K562 (cell line): Measurements from ENCODE around the gene F12. TPM values are rescaled to one million over a fixed set of nuclear protein-coding genes. Genes with fewer than 3 reads are reported as not detected.

Experiments used
- ATF3 ChIP-seq, 2 experiments: fragments of 450-650 bp in 1 of 2; sonication (generic) in 1 of 2; formaldehyde crosslinking in 1 of 2; IDR thresholded peaks in 1 of 2; conservative IDR thresholded peaks in 1 of 2; 2 replicates each; pipeline versions ENCODE4 v1.6.1 to v1.8.1; 2016 to 2023; ENCODE audit warnings: mild to moderate bottlenecking in 2 of 2, moderate library complexity in 2 of 2, inconsistent platforms in 1 of 2, missing genetic modification reagents in 1 of 2
- ETS2 ChIP-seq: IDR thresholded peaks from 2 replicates; pipeline ENCODE4 v1.6.1; 2016; ENCODE audit warnings: borderline replicate concordance, missing genetic modification characterization, mild to moderate bottlenecking, moderate library complexity, missing compliant biosample characterization; ENCODE audit not compliant: poor library complexity, severe bottlenecking
- MEF2D ChIP-seq: conservative IDR thresholded peaks from 2 replicates; pipeline ENCODE4 v1.6.1; 2016; ENCODE audit warnings: low read depth, missing genetic modification characterization, missing compliant biosample characterization
- NR2F6 ChIP-seq: fragments of 450-650 bp; formaldehyde crosslinking; IDR thresholded peaks from 2 replicates; pipeline ENCODE4 v1.4.0; 2020; ENCODE audit warnings: mild to moderate bottlenecking
- POLR2A ChIP-seq: fragments of 450-650 bp; conservative IDR thresholded peaks from 2 replicates; pipeline ENCODE4 v1.6.1; 2016
- PTBP1 ChIP-seq: fragments of 200-400 bp; formaldehyde crosslinking; IDR thresholded peaks from 2 replicates; pipeline ENCODE4 v1.6.1; 2017; ENCODE audit warnings: low read depth, low read length
- RBM34 ChIP-seq: fragments of 200-400 bp; formaldehyde crosslinking; IDR thresholded peaks from 2 replicates; pipeline ENCODE4 v1.6.1; 2018; ENCODE audit warnings: low read length, borderline replicate concordance; ENCODE audit not compliant: insufficient read depth
- RERE ChIP-seq: sonication (generic); formaldehyde crosslinking; IDR thresholded peaks from 2 replicates; pipeline ENCODE4 v1.8.0; 2023; ENCODE audit warnings: missing genetic modification reagents, mild to moderate bottlenecking, borderline replicate concordance
- SAFB2 ChIP-seq: fragments of 200-400 bp; formaldehyde crosslinking; IDR thresholded peaks from 2 replicates; pipeline ENCODE4 v1.6.1; 2018; ENCODE audit warnings: borderline replicate concordance, low read length, low read depth, moderate library complexity; ENCODE audit not compliant: severe bottlenecking
- UBTF ChIP-seq, 2 experiments: IDR thresholded peaks; 2 replicates each; pipeline ENCODE4 v1.6.1; 2012; ENCODE audit warnings: improper control_type of control experiment in 2 of 2, low read depth in 2 of 2, low read length in 2 of 2, borderline replicate concordance in 1 of 2
- ZNF707 ChIP-seq: fragments of 250-450 bp; sonication (Bioruptor Pico); conservative IDR thresholded peaks from 2 replicates; pipeline ENCODE4 v1.8.0; 2022; ENCODE audit warnings: inconsistent platforms, mild to moderate bottlenecking, moderate library complexity
- ZNF717 ChIP-seq: fragments of 250-450 bp; sonication (Bioruptor Pico); IDR thresholded peaks from 2 replicates; pipeline ENCODE4 v1.5.0; 2021
- polyA plus RNA-seq, 8 experiments: library from polyadenylated mRNA; depleted of rRNA in 4 of 8; stranded (reverse) in 5 of 8; unstranded in 3 of 8; fragments of >200 nt; fragmentation: Nextera tagmentation in 2 of 8; fragmentation: Illumina TruSeq in 1 of 8; extraction: Ambion mirVana in 2 of 8; extraction: Trizol in 1 of 8; gene quantifications; 2 replicates each; pipeline versions ENCODE4 v1.2.1 to v1.2.3, GENCODE V29; 2011 to 2014; ENCODE audit warnings: inconsistent platforms in 1 of 8, missing spikeins in 1 of 8
- total RNA-seq, 7 experiments: library from RNA; depleted of rRNA in 6 of 7; stranded (reverse); fragments of >200 nt in 6 of 7; fragmentation: Illumina TruSeq in 2 of 7; extraction: Trizol in 2 of 7; gene quantifications; 2 replicates each; pipeline versions ENCODE4 v1.2.1 to v1.2.3, GENCODE V29; 2011 to 2021; ENCODE audit warnings: low replicate concordance in 1 of 7
- TF ChIP-seq, protein P1 (sequence below): fragments of 200-800 bp; sonication (Bioruptor generic); IDR thresholded peaks from 2 replicates; pipeline ENCODE4 v1.6.1; 2017; ENCODE audit warnings: missing genetic modification characterization, missing compliant biosample characterization
- TF ChIP-seq, protein P2 (sequence below): fragments of 450-650 bp; IDR thresholded peaks from 2 replicates; pipeline ENCODE4 v1.6.1; 2016

F12 gene
- total and polyA plus RNA-seq, 9 of the 15 experiments (the other 6 are each of a cell fraction or from before 2014, with no cell fraction given): 0.59 to 18.3 (median 3.6) TPM

GRCh38 chr5:177425801-177426565, 16.6 kb upstream of the F12 start (continued):
- TF ChIP-seq, protein P1, sequence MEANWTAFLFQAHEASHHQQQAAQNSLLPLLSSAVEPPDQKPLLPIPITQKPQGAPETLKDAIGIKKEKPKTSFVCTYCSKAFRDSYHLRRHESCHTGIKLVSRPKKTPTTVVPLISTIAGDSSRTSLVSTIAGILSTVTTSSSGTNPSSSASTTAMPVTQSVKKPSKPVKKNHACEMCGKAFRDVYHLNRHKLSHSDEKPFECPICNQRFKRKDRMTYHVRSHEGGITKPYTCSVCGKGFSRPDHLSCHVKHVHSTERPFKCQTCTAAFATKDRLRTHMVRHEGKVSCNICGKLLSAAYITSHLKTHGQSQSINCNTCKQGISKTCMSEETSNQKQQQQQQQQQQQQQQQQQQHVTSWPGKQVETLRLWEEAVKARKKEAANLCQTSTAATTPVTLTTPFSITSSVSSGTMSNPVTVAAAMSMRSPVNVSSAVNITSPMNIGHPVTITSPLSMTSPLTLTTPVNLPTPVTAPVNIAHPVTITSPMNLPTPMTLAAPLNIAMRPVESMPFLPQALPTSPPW (CRISPR knock-in tag): peak; percentile 58; the same call in 1 of the 2 replicates
- TF ChIP-seq ZNF707 (CRISPR knock-in tag): no peak
- TF ChIP-seq PTBP1: peak; percentile 95
- no peak for TF ChIP-seq MEF2D (tag)
- TF ChIP-seq RBM34: no peak
- peak; percentile 20; the same call in 1 of the 2 replicates for TF ChIP-seq ATF3 (IDR thresholded peaks at IDR 0.05)
- peak; percentile 58; the same call in 1 of the 2 replicates for TF ChIP-seq ATF3 (CRISPR knock-in tag; conservative IDR thresholded peaks at IDR 0.05)
- TF ChIP-seq ZNF717 (CRISPR knock-in tag): no peak
- no peak for TF ChIP-seq ETS2 (tag)
- TF ChIP-seq RERE (CRISPR knock-in tag): no peak
- no peak for TF ChIP-seq NR2F6
- TF ChIP-seq UBTF (IDR thresholded peaks at IDR 0.05; ENCODE audit: borderline replicate concordance in 1 of 2, low read depth in 2 of 2, low read length in 2 of 2): no peak
- TF ChIP-seq SAFB2: no peak
- TF ChIP-seq POLR2A: peak; percentile 93
- TF ChIP-seq, protein P2, sequence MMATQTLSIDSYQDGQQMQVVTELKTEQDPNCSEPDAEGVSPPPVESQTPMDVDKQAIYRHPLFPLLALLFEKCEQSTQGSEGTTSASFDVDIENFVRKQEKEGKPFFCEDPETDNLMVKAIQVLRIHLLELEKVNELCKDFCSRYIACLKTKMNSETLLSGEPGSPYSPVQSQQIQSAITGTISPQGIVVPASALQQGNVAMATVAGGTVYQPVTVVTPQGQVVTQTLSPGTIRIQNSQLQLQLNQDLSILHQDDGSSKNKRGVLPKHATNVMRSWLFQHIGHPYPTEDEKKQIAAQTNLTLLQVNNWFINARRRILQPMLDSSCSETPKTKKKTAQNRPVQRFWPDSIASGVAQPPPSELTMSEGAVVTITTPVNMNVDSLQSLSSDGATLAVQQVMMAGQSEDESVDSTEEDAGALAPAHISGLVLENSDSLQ: peak; percentile 99
